ENCODE data around the gene CCDC57. TPM values are rescaled to one million over a fixed set of nuclear protein-coding genes. Genes with fewer than 3 reads are reported as not detected.

CCDC57 gene
- total RNA-seq, 1 experiment from 2014 or later = 14.6 TPM

GRCh38 chr17:82236142-82236971, 23.7 kb upstream of the CCDC57 start:
- DNase-seq (ENCODE audit: low spot score) = peak; percentile 65

- no peak for DNase-seq (ENCODE audit: low spot score)
These were observed 23.1 kb upstream of the CCDC57 start for GRCh38 chr17:82235775-82236141.

- no peak for DNase-seq (ENCODE audit: low spot score)
These were observed 22.6 kb upstream of the CCDC57 start for GRCh38 chr17:82235056-82235774.

GRCh38 chr17:82234211-82235055, 21.8 kb upstream of the CCDC57 start:
- DNase-seq (ENCODE audit: low spot score) = no peak

- DNase-seq (ENCODE audit: low spot score) = no peak
These were observed 20.5 kb upstream of the CCDC57 start for GRCh38 chr17:82232876-82233785.

GRCh38 chr17:82232322-82232820, 19.7 kb upstream of the CCDC57 start:
- DNase-seq (ENCODE audit: low spot score) = no peak

GRCh38 chr17:82231562-82232321, 19.1 kb upstream of the CCDC57 start:
- peak; percentile 69 for DNase-seq (ENCODE audit: low spot score)

- peak; percentile 45 for DNase-seq (ENCODE audit: low spot score)
These were observed 18.6 kb upstream of the CCDC57 start for GRCh38 chr17:82231312-82231561.

- DNase-seq (ENCODE audit: low spot score) = peak; percentile 63
These were observed 18.1 kb upstream of the CCDC57 start for GRCh38 chr17:82230609-82231311.

- DNase-seq (ENCODE audit: low spot score) = no peak
These were observed 17.3 kb upstream of the CCDC57 start for GRCh38 chr17:82229698-82230608.

- no peak for DNase-seq (ENCODE audit: low spot score)
These were observed 16.4 kb upstream of the CCDC57 start, which contains the start of gene SLC16A3 for GRCh38 chr17:82228842-82229697. TSS of gene SLC16A3 (plus strand) at chr17:82229042. CDS start at chr17:82236009, 6,967 bp downstream.

GRCh38 chr17:82228278-82228841, 15.7 kb upstream of the CCDC57 start:
- no peak for DNase-seq (ENCODE audit: low spot score)

GRCh38 chr17:82227629-82228277, 15.1 kb upstream of the CCDC57 start:
- DNase-seq (ENCODE audit: low spot score) = no peak

GRCh38 chr17:82226809-82227628, 14.4 kb upstream of the CCDC57 start:
- no peak for DNase-seq (ENCODE audit: low spot score)

- no peak for DNase-seq (ENCODE audit: low spot score)
These were observed 13.6 kb upstream of the CCDC57 start for GRCh38 chr17:82226146-82226808.
